ENCODE measurements around the gene TSPAN9.

TSPAN9 gene

GRCh38 chr12:3222979-3223378 is 145.8 kb downstream of the TSPAN9 start:
- no peak for TF ChIP-seq CTCF (conservative IDR thresholded peaks at IDR 0.05; ENCODE audit: low read depth, low read length)
- no peak for DNase-seq (ENCODE audit: low read depth)
- H3K4me3 ChIP-seq (ENCODE audit: low read depth, low read length), result no peak overlapping the region

GRCh38 chr12:3223601-3224529 is 146.7 kb downstream of the TSPAN9 start:
- TF ChIP-seq CTCF (conservative IDR thresholded peaks at IDR 0.05; ENCODE audit: low read depth, low read length), result no peak
- no peak overlapping the region for H3K4me3 ChIP-seq (ENCODE audit: low read depth, low read length)
- DNase-seq (ENCODE audit: low read depth), result no peak

GRCh38 chr12:3224530-3224903 is 147.3 kb downstream of the TSPAN9 start:
- no peak for TF ChIP-seq CTCF (conservative IDR thresholded peaks at IDR 0.05; ENCODE audit: low read depth, low read length)
- no peak for DNase-seq (ENCODE audit: low read depth)
- H3K4me3 ChIP-seq (ENCODE audit: low read depth, low read length), result no peak overlapping the region

- no peak for TF ChIP-seq CTCF (conservative IDR thresholded peaks at IDR 0.05; ENCODE audit: low read depth, low read length)
- DNase-seq (ENCODE audit: low read depth), result peak; percentile 80
- no peak overlapping the region for H3K4me3 ChIP-seq (ENCODE audit: low read depth, low read length)
Measured at GRCh38 chr12:3225154-3225795, 148.1 kb downstream of the TSPAN9 start.

- TF ChIP-seq CTCF (conservative IDR thresholded peaks at IDR 0.05; ENCODE audit: low read depth, low read length), result no peak
- peak; percentile 45 for DNase-seq (ENCODE audit: low read depth)
- H3K4me3 ChIP-seq (ENCODE audit: low read depth, low read length), result no peak overlapping the region
Measured at GRCh38 chr12:3225796-3226180, 148.6 kb downstream of the TSPAN9 start.

- DNase-seq (ENCODE audit: low read depth), result no peak
- TF ChIP-seq CTCF (conservative IDR thresholded peaks at IDR 0.05; ENCODE audit: low read depth, low read length), result no peak
- no peak overlapping the region for H3K4me3 ChIP-seq (ENCODE audit: low read depth, low read length)
Measured at GRCh38 chr12:3226264-3226663, 149.1 kb downstream of the TSPAN9 start.
